IgD-negative memory B cell (primary cell): ENCODE data around the gene RAD51B. TPM values are rescaled to one million over a fixed set of nuclear protein-coding genes. Genes with fewer than 3 reads are reported as not detected.

Source experiments
- H3K27ac Mint-ChIP-seq, 3 donors: one replicate each; pipeline ENCODE4 v1.8.0; 2020 to 2022; ENCODE audit warnings: mild to moderate bottlenecking in 3 of 3, mixed read lengths in 3 of 3, moderate library complexity in 1 of 3
- H3K27me3 Mint-ChIP-seq: one replicate; pipeline ENCODE4 v1.8.0; 2021; ENCODE audit warnings: mixed read lengths
- H3K36me3 Mint-ChIP-seq: one replicate; pipeline ENCODE4 v1.8.0; 2020; ENCODE audit warnings: mild to moderate bottlenecking, mixed read lengths
- H3K4me1 Mint-ChIP-seq, 3 donors: one replicate each; pipeline ENCODE4 v1.8.0; 2020 to 2022; ENCODE audit warnings: mixed read lengths in 3 of 3, mild to moderate bottlenecking in 1 of 3
- H3K4me3 Mint-ChIP-seq, 4 donors: one replicate each; pipeline ENCODE4 v1.8.0; 2020 to 2022; ENCODE audit warnings: mild to moderate bottlenecking in 4 of 4, mixed read lengths in 4 of 4, moderate library complexity in 3 of 4
- H3K9me3 Mint-ChIP-seq, 3 donors: one replicate each; pipeline ENCODE4 v1.8.0; 2020 to 2021; ENCODE audit warnings: mixed read lengths in 3 of 3, mild to moderate bottlenecking in 1 of 3
- polyA plus RNA-seq: library from polyadenylated mRNA; unstranded; fragments of 300-500 nt; fragmentation: Illumina TruSeq; gene quantifications from one replicate; pipeline ENCODE4 v1.2.3, GENCODE V29; 2021

Gene RAD51B
- polyA plus RNA-seq, 1 donor from 2014 or later, result 24.9 TPM

- no peaks in the 10 kb centered on the region for H3K9me3 Mint-ChIP-seq
These were observed 121.2 kb downstream of the RAD51B start for GRCh38 chr14:67940486-67941455.

GRCh38 chr14:67941456-67942018, 122.0 kb downstream of the RAD51B start:
- H3K27ac Mint-ChIP-seq, result no peak overlapping the region
- no peaks in the 10 kb centered on the region for H3K9me3 Mint-ChIP-seq
- H3K27me3 Mint-ChIP-seq, result no peaks in the 10 kb centered on the region
- H3K4me3 Mint-ChIP-seq, result no peak overlapping the region
- peaks cover 0 to 10% (median 0%) of the 10 kb centered on the region in 3 donors for H3K4me1 Mint-ChIP-seq
- H3K36me3 Mint-ChIP-seq, result no peaks in the 10 kb centered on the region

More at GRCh38 chr14:67940486-67941455, 121.2 kb downstream of the RAD51B start:
- Mint-ChIP-seq H3K4me3 (no peak overlapping the region), H3K36me3 (peaks cover 2% of the 10 kb centered on the region), H3K4me1 (peaks cover 0 to 10% (median 0%) of the 10 kb centered on the region in 3 donors), H3K27ac (no peak overlapping the region), H3K27me3 (no peaks in the 10 kb centered on the region)

- Mint-ChIP-seq H3K27ac (no peak overlapping the region), H3K9me3 (no peaks in the 10 kb centered on the region), H3K27me3 (no peaks in the 10 kb centered on the region), H3K36me3 (no peaks in the 10 kb centered on the region), H3K4me1 (peaks cover 0 to 10% (median 0%) of the 10 kb centered on the region in 3 donors), H3K4me3 (no peak overlapping the region)
These were observed 122.6 kb downstream of the RAD51B start for GRCh38 chr14:67942080-67942710.

- H3K4me3 Mint-ChIP-seq, result no peak overlapping the region
- peaks cover 0 to 10% (median 0%) of the 10 kb centered on the region in 3 donors for H3K4me1 Mint-ChIP-seq
- H3K27ac Mint-ChIP-seq, result no peak overlapping the region
- H3K9me3 Mint-ChIP-seq, result no peaks in the 10 kb centered on the region
- H3K27me3 Mint-ChIP-seq, result no peaks in the 10 kb centered on the region
- no peaks in the 10 kb centered on the region for H3K36me3 Mint-ChIP-seq
These were observed 124.4 kb downstream of the RAD51B start for GRCh38 chr14:67943947-67944346.

- peaks cover 0 to 8% (median 0%) of the 10 kb centered on the region in 3 donors for H3K4me1 Mint-ChIP-seq
These were observed 125.0 kb downstream of the RAD51B start for GRCh38 chr14:67944605-67945004.

GRCh38 chr14:67949771-67950170, 130.2 kb downstream of the RAD51B start:
- H3K4me1 Mint-ChIP-seq, result no peaks in the 10 kb centered on the region
- H3K27me3 Mint-ChIP-seq, result no peaks in the 10 kb centered on the region
- peaks cover 4% of the 10 kb centered on the region for H3K36me3 Mint-ChIP-seq
- no peaks in the 10 kb centered on the region for H3K9me3 Mint-ChIP-seq
- H3K27ac Mint-ChIP-seq, result no peak overlapping the region
- H3K4me3 Mint-ChIP-seq, result no peak overlapping the region

More at GRCh38 chr14:67944605-67945004, 125.0 kb downstream of the RAD51B start:
- Mint-ChIP-seq H3K36me3 (peaks cover 3% of the 10 kb centered on the region), H3K4me3 (no peak overlapping the region), H3K27me3 (no peaks in the 10 kb centered on the region), H3K9me3 (no peaks in the 10 kb centered on the region), H3K27ac (no peak overlapping the region)

GRCh38 chr14:67950386-67950785, 130.8 kb downstream of the RAD51B start:
- Mint-ChIP-seq H3K27ac (no peak overlapping the region), H3K4me3 (no peak overlapping the region), H3K36me3 (peaks cover 4% of the 10 kb centered on the region), H3K27me3 (no peaks in the 10 kb centered on the region), H3K4me1 (no peaks in the 10 kb centered on the region), H3K9me3 (no peaks in the 10 kb centered on the region)

- H3K36me3 Mint-ChIP-seq, result peaks cover 4% of the 10 kb centered on the region
- no peaks in the 10 kb centered on the region for H3K27me3 Mint-ChIP-seq
- H3K4me3 Mint-ChIP-seq, result no peak overlapping the region
- H3K4me1 Mint-ChIP-seq, result no peaks in the 10 kb centered on the region
- H3K27ac Mint-ChIP-seq, result no peak overlapping the region
- H3K9me3 Mint-ChIP-seq, result no peaks in the 10 kb centered on the region
These were observed 132.1 kb downstream of the RAD51B start for GRCh38 chr14:67951529-67952135.

GRCh38 chr14:67952381-67952780, 132.8 kb downstream of the RAD51B start:
- H3K4me1 Mint-ChIP-seq, result peaks cover 0 to 3% (median 0%) of the 10 kb centered on the region in 3 donors
- no peaks in the 10 kb centered on the region for H3K27me3 Mint-ChIP-seq
- H3K36me3 Mint-ChIP-seq, result peaks cover 4% of the 10 kb centered on the region
- no peak overlapping the region for H3K4me3 Mint-ChIP-seq
- no peaks in the 10 kb centered on the region for H3K9me3 Mint-ChIP-seq
- no peak overlapping the region for H3K27ac Mint-ChIP-seq

- Mint-ChIP-seq H3K27ac (no peak overlapping the region), H3K4me3 (no peak overlapping the region), H3K9me3 (no peaks in the 10 kb centered on the region), H3K36me3 (peaks cover 4% of the 10 kb centered on the region), H3K27me3 (no peaks in the 10 kb centered on the region), H3K4me1 (peaks cover 0 to 3% (median 0%) of the 10 kb centered on the region in 3 donors)
These were observed 133.2 kb downstream of the RAD51B start for GRCh38 chr14:67952786-67953185.

- H3K27ac Mint-ChIP-seq, result no peak overlapping the region
- H3K4me1 Mint-ChIP-seq, result peaks cover 0 to 4% (median 0%) of the 10 kb centered on the region in 3 donors
- no peaks in the 10 kb centered on the region for H3K27me3 Mint-ChIP-seq
- H3K9me3 Mint-ChIP-seq, result no peaks in the 10 kb centered on the region
- peaks cover 1% of the 10 kb centered on the region for H3K36me3 Mint-ChIP-seq
- no peak overlapping the region for H3K4me3 Mint-ChIP-seq
These were observed 135.7 kb downstream of the RAD51B start for GRCh38 chr14:67955261-67955660.

- no peaks in the 10 kb centered on the region for H3K9me3 Mint-ChIP-seq
- H3K4me3 Mint-ChIP-seq, result no peak overlapping the region
- H3K36me3 Mint-ChIP-seq, result peaks cover 1% of the 10 kb centered on the region
- H3K27me3 Mint-ChIP-seq, result no peaks in the 10 kb centered on the region
- H3K27ac Mint-ChIP-seq, result no peak overlapping the region
- peaks cover 7 to 17% (median 14%) of the 10 kb centered on the region in 3 donors for H3K4me1 Mint-ChIP-seq
These were observed 138.4 kb downstream of the RAD51B start for GRCh38 chr14:67957946-67958345.

GRCh38 chr14:67961676-67962075, 142.1 kb downstream of the RAD51B start:
- Mint-ChIP-seq H3K27me3 (no peaks in the 10 kb centered on the region), H3K36me3 (peaks cover 7% of the 10 kb centered on the region), H3K27ac (no peak overlapping the region), H3K4me1 (peaks cover 7 to 17% (median 15%) of the 10 kb centered on the region in 3 donors), H3K9me3 (peaks cover 0 to 2% (median 0%) of the 10 kb centered on the region in 3 donors), H3K4me3 (no peak overlapping the region)

- Mint-ChIP-seq H3K9me3 (peaks cover 0 to 4% (median 0%) of the 10 kb centered on the region in 3 donors), H3K27ac (peak overlapping the region in 1 of 3 donors; percentile 4), H3K27me3 (no peaks in the 10 kb centered on the region), H3K4me1 (peaks cover 7 to 15% (median 14%) of the 10 kb centered on the region in 3 donors), H3K4me3 (no peak overlapping the region), H3K36me3 (peaks cover 12% of the 10 kb centered on the region)
These were observed 142.7 kb downstream of the RAD51B start for GRCh38 chr14:67962215-67962644.
